ENCODE results near the gene NIP7.
"Not testable (repeated sequence)": the region's sequence is repeated elsewhere in the genome, so short reads cannot be mapped to it uniquely, and the experiment has no call there.

NIP7 gene

DNA sequence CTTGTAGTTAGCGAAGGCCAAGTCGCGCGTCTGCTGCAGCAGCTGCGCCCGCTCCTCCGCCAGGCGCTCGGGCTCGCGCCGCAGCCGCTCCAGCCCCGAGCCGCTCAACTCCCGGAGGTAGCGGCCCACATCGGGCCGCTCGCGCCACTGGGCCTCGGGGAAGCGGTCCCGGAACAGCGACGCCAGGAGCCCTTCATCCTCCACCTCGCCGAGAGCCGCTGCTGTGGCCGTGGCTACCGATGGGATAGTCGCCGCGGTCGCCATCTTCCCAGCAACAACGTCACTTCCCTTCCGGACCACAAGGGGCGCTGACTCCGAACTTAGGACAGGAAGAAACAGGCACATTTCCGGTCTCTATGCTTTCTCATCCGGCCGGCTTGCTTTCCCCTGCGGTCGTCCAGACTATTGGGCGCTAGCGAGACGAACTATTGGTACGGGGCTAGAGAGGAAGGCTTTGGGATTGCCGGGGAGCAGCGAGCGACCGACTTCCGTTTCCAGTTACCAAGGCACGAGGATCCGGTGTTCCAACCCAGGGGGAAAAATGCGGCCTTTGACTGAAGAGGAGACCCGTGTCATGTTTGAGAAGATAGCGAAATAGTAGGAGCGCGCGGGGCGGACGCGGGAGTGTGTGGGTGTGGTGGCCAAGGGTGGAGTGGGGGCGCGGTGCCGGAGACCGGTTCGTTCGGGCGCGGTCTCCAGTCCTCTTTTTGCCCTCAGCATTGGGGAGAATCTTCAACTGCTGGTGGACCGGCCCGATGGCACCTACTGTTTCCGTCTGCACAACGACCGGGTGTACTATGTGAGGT is at the start of gene NIP7, which contains the start of gene COG8:
Gene NIP7 (plus strand): TSS at position 484 of the 806 bp plus-strand sequence. CDS start 58 bp downstream, at position 542.
Gene COG8 (minus strand): TSS at position 276 of the 806 bp plus-strand sequence. CDS start 12 bp downstream, at position 264.
- DNase-seq = peak; percentile 83

DNA sequence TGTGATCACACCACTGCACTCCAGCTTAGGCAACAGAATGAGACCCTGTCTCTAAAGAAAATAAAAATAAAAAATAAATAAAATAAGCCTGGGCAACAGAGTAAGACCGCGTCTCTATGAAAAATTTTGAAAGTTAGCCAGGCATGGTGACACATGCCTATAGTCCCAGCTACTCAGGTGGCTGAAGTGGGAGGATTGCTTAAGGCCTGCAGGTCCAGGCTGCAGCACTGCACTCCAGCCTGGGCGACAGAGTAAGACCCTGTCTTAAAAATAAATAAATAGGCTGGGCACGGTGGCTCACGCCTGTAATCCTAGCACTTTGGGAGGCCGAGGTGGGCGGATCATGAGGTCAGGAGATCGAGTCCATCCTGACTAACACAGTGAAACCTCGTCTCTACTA is 47.9 kb upstream of the NIP7 start:
- DNase-seq = not testable (repeated sequence)

DNA sequence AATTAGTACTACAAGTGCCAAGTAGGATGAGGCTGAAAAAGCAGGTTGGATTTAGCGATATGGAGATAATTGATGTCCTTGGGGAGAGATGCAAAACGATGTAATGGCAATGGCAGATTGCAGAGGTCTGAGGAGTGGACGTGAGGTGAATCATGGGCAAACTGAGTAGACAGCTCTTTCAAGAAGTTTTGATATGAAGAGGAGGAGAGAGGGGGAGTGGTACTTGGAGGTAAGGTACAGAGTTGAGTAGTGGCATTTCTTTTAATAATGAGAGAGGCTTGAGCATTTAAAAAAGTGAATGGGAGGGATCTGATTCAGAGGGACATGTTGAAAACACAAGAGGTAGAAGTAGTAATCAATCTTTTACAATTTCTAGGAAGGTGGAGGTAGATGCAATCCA is 46.2 kb upstream of the NIP7 start:
- DNase-seq = no peak

DNA sequence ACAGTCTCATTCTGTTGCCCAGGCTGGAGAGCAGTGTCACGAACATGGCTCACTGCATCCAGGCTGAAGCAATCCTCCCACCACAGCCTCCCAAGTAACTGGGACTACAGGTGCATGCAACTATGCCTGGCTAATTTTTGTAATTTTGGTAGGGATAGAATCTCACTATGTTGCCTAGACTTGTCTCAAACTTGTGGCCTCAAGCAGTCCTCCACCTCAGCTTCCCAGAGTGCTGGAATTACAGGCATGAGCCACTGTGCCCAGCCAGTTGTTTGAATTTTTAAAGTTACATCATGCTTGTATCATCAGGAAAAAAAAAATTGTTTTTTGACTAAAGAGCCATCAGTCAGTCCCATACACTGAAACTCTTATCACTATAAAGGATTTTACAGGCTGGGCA is 45.5 kb upstream of the NIP7 start:
- no peak for DNase-seq

DNA sequence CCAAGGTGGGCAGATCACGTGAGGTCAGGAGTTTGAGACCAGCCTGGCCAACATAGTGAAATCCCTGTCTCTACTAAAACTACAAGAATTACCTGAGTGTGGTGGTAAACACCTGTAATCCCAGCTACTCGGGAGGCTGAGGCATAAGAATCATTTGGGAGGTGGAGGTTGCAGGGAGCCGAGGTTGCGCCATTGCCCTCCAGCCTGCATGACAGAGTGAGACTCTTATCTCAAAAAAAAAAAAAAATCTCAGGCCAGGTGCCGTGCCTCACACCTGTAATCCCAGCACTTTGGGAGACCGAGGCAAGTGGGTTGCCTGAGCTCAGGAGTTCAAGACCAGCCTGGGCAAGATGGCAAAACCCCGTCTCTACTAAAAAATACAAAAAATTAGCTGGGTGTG is 42.8 kb upstream of the NIP7 start:
- DNase-seq = not testable (repeated sequence)

DNA sequence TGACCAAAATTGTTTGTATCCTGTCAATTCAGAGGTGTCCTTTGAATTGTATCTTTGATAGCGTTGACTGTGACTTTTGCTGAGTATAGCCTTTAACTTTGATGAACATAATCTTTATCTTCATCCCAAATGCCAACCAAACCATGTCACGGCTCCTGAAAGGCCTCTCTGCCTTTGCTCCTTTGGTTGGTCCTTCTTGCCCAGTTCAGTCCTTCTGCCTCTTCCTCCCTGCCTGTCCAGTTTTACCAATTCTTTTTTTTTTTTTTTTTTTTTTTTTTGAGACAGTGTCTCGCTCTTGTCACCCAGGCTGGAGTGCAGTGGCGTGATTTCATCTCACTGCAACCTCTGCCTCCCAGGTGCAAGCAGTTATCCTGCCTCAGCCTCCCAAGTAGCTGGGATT is 41.3 kb upstream of the NIP7 start:
- DNase-seq = no peak

DNA sequence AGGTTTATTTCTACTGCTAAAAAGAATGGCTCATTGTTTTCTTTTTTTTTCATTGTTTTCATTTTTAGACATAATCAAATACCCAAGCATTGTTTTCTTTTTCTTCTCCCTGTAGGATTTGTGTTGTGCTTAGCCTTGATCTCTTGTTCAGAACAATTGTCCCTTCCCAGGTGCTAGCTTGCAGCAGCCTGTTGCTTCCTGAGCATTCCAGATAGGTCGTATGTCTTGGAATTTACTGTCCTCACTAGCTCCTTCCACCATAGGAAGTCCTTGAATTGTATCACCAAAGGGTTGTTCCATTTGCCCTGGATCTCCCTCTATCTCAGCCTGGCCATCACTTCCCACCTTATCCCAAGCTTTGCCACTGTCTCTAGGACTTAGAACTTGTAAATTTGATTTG is 38.4 kb upstream of the NIP7 start:
- no peak for DNase-seq

DNA sequence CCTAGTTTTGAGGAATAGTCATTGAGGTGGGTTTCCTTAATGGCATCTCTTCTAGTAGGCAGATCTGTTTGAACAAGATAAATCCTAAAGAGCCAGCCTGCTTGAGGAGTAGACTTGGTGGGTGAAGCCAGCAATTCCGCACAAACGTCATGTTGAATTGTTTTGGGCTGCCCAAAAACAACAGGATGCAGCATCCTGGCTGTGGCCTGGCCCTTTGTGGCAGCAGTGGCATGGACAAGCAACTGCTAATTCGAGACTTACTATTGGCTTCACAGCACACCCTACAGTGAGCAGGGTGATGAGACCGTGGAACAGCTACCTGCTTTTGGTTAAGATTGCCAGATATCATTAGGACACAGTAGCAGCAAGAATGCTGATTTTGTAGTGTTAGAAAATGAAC is 37.7 kb upstream of the NIP7 start:
- DNase-seq = no peak

DNA sequence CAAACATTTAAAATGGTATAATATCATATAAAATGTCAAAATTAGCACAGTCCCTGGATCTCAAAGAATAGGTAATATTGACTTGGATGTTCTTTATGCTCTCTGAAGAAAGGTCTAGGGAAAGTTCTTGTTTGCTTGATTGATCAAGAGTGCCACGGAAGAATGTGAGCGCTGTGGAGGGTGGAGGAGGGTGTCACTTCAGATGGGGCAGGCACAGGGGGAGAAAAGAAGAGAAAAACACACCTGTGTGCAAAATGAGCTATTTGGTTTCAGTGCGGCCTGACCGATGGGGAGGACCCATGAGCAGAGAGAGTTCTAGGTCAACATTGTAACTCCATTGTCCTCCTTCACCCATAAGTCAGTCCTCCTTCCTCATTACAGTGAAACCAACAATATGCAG is 37.3 kb upstream of the NIP7 start:
- no peak for DNase-seq

DNA sequence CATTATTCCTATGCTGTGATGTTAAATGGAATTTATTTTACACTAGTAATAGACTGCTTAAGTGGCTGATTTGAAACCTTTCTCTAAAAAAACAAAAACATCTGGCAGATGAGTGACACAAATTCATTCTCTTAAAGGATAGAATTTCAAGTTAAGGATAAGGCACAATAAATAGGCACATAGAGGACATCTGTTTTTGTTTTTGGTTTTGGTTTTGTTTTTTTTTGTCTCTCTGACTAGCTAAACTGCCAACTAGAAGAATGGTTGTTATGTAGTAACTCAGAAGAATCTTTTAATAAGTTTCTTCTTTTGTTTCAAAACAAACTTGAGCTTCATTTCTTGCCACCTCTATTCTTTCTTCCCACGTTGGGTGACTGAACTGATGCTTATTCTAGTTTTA is 33.5 kb upstream of the NIP7 start:
- DNase-seq = no peak

DNA sequence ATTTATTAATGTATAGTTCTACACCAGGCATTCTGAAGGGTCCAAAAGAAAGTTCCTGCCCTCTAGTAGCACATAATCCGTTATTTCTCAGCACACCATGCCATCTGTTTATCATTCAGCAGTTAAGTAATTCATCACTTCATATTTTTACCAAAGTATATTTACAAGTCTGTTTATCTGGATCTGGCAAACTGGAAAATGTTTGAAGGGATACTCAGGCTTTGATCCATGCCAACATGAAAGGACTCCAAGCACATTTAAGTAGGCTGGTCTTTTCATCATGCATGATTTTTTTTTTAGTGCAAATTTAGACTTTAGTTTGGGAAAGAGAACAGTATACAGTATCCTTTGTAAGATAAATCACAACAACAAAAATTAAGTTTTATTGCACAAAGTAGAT is 32.5 kb upstream of the NIP7 start:
- no peak for DNase-seq

DNA sequence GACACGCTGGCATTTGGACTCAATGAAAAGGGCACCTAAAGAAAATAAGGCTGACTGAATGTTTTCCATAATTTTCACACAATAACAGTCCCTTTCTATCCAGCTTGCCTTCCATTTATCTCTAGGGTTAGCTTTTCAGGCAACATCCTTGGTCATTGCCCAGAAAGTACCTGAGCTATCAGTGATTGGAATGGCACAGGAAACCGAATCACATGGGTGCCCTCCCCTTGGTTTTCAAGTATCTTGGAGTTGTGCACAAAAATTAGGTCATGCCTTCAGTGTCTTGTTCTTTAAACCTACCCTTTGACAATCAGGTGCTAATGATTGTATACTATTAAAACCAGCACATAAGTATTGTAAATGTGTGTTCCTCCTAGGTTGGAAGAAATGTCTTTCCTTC is 31.7 kb upstream of the NIP7 start:
- DNase-seq = no peak

DNA sequence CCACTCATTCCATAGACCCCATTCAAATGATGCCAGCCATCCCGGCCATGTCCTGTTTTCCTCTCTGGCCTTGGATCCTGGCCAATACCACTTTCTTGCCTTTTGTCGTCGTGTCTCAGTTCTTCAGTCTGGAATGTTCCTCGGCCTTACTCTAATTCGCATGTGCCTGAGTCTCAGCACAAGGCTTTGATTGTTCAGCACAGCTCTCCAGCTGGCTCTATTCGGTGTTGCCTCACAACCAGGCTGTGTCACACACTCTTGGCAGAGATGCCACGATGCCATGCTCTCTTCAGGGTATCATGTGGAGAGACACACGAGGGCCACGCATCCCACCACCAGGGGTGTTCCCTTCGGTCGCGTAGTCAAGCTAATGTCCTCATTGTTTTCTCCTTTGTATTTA is 30.3 kb upstream of the NIP7 start:
- no peak for DNase-seq

DNA sequence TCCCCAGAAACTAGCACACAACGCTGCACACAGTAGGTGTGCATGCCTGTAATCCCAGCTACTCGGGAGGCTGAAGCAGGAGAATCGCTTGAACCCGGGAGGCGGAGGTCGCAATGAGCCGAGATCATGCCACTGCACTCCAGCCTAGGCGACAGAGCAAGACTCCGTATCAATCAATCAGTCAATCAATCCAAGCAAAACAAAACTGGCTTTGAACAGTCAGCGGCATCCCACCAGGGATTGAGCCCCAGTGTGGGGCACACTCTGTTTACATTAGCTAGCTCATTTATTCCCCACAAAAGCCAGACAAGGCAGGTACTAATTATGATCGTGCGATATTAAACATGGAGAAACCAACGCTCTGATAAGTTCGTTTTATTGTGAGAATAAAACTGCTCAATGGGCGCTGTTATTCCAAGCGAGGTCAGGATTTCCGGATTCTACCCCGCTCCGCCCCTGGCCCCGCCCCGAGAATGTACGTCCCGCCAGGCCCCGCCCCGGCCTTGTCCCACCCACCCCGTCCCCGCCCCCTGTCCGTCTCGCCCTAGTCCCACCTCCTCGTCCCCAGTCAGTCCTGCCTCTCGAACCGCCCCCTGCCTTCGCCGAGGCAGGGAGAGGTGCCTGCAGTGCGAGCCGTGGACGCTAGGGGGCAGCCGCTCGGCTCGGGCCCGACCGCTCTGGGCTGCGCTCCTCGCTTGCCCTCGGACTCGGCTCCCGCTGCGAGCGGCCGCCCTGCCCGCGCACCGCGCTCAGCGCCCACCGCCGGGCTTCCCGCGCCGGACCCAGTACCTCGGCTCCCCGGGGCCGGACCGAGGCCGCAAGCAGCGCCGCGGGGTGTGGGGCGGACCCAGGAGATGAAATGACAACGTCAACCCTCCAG is 28.7 kb upstream of the NIP7 start, which contains the start of gene VPS4A:
Gene VPS4A (plus strand): TSS at position 698 of the 880 bp plus-strand sequence. CDS start 162 bp downstream, at position 860.
- peak; percentile 96 for DNase-seq

DNA sequence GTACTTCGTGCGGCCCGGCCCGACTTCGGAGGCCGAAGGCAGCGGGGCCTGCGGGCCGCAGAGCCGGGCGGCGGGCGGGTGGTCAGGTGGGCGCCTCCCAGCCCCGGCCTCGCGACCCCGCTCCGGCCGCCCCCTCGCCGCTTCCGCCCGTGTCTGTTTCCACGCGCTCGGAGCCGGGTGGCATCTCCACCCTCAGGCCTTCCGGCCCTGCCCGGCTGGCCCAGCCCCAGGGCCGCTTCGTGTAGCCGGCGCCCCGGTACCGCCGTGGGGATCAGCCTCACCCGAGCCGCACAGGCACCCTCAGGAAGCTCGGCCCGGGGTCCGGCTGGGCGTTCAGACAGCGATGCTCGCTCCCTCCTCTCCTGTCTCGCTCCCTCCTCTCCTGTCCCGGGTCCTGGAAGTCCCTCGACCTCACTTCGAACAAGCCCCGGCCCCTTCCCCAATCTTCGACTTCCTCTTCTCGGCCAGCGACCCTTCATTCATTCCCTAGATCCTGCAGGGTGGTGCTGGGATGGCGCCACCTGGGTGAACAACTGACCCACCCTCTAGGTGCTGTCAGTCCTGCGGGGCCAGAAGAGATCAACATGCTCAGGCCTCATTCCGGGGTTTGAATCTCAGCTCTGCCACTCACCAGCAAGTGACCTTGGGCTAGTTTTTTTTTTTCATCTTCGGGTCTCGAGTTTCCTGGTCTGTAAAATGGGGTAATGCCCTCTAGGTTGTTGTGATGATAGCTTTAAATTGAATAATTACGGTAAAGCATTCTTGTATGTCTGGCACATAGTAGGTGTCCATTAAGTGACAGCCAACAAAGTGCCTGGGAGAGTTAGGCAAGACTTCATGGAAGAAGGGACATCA is 27.8 kb upstream of the NIP7 start:
- DNase-seq = no peak

DNA sequence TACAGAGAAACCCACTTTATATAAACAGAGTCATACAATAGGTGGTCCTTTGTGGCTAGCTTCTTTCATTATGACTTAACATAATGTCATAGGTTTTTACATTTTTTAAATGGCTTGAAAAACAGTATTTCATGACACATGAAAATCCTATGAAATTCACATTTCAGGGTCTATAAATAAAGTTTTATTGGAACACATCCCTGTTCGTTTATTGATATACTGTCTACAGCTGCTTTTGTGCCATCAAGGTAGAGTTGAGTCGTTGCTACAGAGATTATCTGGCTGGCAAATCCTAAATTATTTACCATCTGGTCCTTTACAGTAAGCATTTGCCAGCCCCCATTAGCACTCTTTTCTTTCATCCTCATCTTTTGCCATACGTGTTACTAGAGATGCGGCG is 26.1 kb upstream of the NIP7 start:
- no peak for DNase-seq

DNA sequence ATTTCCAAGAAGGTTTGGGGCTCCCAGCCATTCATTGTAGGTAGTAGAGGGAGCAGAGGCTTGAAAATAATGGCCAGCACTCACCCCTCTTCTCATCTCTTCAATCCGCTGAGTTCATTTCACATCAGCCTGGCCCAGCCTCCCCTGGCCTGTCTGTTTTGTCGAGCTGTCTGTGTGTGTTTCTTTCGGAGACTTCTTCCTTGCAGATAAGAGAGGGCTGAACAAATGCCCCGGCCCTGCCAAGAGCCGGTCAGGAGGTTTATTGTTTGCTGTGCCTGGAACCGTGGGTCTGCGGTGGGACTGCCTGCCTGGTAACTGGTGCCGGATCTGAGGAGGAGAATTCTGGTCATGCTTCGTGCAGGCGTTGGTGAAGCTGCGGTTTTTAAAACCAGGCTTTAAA is 25.0 kb upstream of the NIP7 start:
- no peak for DNase-seq

DNA sequence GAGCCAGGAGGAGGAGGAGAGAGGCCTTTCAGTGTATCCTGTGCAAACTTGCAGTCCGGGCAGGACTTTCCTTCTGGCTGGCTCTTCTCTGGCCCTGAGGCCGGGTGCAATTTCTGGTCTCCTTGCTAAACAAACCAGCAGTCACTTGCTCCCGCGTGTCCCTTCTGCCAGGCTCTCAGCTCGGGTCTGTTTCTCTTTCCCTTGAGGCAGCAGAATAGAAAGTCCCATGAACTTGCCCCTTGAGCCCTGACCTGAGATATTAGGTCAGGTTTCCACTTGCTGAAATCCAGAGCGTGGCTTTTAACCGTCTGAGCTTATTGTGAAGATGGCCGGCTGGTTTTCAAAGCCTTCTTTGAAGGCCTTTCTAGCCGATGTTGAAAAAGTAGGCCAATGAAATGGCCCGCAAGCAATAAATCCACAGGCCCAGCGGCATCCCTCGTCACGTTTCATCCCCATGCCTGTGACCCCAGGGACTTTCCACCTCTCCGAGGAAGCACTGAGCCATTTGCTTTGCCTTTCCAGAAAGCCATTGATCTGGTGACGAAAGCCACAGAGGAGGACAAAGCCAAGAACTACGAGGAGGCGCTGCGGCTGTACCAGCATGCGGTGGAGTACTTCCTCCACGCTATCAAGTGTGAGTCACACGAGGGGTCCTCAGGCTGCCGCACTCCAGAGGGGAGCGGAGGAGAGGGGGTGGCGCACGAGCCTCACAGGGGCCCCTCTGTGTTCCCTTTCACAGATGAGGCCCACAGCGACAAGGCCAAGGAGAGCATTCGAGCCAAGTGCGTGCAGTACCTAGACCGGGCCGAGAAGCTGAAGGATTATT is 23.9 kb upstream of the NIP7 start:
- no peak for DNase-seq

DNA sequence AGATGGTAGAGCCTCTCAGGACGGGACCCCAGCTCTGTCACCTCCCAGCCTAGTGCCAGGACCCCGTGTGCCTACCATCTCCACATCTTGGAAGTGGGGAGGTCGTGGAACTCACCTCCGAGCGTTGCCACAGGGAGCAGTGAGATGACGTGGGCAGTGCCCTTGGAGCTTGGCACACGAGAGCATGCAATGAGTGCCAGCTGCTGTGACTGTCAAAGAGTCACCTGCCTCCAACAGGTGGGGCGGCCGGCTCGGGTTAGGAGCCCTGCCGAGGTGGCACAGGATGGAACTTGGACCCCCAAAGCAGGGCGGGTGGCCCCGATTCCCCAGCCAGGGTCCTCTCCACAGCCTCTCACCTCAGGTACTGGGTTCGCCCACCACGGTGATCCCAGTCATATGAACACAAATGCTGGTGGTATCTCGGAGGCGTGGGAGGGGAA is 23.0 kb upstream of the NIP7 start:
- no peak for DNase-seq

DNA sequence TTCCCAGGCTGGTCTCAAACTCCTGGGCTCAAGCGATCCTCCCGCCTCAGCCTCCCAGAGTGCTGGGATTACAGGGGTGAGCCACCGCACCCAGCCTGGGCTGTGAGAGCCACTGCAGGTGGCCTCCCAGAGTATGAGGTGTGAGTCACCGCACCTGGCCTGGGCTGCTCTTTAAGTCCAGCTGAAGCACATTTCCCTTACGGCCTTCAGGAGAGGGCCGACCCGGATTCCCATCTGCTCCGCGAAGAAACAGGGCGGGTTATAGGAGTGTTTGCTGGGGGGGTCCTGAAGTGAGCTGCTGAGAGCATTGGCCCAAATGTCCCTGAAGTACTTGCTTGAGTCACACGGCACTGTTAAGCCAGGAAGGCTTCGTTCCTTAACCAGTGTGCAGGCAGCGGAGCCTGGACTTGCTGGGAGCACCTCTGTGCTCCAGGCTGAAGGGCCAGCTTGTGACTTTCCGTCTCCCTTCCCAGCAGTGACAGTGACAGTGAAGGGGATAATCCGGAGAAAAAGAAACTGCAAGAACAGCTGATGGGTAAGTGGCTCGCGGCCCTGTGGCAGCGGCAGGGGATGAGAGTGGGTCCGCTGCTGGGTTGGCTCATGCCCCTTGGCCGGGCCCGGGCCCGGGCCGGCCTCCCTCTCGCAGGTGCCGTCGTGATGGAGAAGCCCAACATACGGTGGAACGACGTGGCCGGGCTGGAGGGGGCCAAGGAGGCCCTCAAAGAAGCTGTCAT is 21.2 kb upstream of the NIP7 start:
- DNase-seq = no peak

DNA sequence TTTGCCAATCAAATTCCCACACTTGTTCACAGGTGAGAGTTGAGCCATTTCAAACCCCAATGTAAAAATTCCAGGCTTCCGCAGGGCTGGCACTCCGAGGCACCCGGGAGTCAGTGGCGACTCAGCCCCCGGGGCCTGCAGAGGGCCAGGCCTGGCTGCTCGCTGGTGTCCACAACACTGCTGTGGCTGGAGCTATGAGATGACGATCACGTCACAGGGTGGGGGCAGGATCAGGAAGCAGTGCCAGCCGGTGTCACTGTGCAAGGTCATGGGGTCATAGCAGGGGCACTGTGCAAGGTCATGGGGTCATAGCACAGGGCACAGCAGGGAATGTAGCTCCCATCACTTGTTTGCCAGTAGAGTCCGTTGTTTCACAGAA is 20.7 kb upstream of the NIP7 start:
- DNase-seq = no peak
